GM21515 (cell line): ENCODE measurements around the gene RHBDD3.
"Not testable (repeated sequence)": the region's sequence is repeated elsewhere in the genome, so short reads cannot be mapped to it uniquely, and the experiment has no call there.

Source experiments
- ATAC-seq: cut with Tn5 transposase; IDR thresholded peaks from one replicate; pipeline ENCODE4 v1.9.1; 2021; ENCODE audit not compliant: unreplicated experiment

RHBDD3 gene

DNA sequence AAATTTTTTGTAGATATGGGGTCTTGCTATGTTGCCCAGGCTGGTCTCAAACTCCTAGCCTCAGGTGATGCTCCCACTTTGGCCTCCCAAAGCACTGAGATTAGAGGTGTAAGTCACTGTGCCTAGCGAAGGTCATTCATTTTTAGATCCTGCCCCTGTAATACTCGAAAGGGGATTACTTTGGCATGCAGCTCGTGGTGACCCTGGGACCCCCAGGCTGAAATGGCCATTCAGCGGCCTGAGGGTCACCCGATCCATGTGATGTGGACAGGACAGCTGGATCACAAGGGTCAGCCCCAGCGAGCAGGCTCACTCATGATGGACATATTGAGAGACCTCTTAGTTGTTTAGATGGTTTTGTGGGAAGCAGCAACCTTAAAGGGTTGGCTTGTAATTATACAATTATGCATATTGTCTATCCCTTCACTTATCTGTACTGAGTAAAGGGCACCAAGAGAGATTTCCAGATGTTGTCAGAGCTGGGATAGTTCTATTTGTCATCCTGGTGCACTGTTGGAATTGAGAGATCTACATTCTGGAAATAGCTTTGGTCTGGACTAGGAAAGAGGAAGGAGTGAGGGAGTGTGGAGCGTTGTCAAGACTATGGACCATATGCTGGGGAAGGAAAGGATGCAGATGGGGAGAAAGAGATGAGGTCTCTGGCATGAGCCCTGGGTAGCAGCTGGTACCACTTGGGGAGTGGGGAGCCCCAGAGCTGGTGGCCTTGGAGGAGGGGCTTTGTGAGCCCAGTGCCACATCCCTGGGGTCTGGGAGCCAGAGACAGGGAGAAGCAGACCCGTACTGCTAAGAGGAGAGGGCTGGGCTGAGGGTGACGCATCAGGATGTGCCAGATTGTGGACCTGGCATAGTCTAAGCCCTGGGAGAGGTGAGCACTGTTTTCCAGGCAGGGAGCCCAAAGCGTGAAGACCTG, 15.5 kb downstream of the RHBDD3 start:
- ATAC-seq = no peak

DNA sequence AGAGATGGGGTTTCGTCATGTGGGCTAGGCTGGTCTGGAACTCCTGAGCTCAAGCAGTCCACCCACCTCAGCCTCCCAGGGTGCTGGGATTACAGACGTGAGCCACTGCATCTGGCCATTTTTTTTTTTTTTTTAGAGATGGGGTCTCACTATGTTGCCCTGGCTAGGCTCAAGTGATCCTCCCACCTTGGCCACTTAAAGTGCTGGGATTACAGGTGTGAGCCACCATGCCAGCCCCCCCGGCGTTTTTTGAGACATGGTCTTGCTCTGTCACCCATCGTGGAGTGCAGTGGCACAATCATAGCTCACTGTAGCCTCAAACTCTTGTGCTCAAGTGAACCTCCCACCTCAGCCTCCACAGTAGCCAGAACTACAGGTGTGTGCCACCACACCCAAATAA, 16.5 kb downstream of the RHBDD3 start:
- ATAC-seq = no peak

DNA sequence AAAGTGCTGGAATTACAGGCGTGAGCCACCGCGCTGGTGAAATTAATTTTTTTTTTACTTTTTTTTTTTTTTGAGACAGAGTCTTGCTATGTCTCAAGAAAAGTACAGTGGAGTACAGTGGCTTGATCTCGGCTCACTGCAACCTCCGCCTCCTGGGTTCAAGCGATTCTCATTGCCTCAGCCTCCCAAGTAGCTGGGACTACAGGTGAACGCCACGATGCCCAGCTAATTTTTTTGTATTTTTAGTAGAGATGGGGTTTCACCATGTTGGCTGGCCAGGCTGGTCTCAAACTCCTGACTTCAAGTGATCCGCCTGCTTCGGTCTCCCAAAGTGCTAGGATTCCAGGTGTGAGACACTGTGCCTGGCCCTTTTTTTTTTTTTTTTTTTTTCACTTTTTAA, 19.9 kb downstream of the RHBDD3 start:
- not testable (repeated sequence) for ATAC-seq

GRCh38 chr22:29245626-29246385, 22.0 kb downstream of the RHBDD3 start:
- no peak for ATAC-seq

- no peak for ATAC-seq
Observed at GRCh38 chr22:29244785-29245625, 22.8 kb downstream of the RHBDD3 start.

DNA sequence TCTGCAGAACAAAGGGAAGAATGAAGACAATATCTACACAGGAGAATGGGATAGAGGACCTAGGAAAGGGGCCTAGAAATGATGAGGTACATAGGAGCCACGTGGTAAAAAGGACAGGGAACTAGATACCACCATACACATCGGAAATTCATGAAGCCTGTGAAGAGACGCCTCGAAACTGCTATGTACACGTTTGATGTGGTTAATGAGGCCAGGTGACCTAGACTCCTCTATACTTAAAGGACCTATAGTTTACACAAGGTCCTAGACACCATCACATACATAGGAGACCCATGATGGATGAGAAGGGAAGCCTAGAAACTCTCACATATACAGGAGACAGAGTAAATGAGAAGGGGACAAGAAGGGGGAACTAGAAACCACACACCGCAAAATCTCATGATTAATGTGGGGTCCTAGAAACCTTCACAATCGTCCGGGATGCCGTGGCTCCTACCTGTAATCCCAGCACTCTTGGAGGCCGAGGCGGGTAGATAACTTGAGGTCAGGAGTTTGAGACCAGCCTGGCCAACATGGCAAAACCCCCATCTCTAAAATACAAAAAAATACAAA, 23.8 kb downstream of the RHBDD3 start:
- no peak for ATAC-seq

DNA sequence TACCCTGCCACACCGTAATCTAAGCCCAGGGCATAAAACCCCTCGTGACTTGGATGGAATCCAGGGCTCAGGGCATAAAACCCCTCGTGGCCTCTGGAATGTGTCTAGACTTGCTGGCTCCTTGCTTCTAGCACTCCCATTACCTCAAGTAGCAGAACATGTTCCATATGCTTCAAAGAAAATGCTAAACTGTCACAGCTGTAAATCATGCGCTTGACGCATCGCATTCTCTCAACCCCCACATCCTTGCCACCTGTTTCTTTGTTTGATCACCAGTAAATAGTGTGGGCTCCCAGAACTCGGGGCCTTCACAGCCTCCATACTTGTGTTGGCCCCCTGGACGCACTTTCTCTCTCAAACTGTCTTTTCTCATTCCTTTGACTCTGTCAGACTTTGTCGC, 27.3 kb downstream of the RHBDD3 start:
- not testable (repeated sequence) for ATAC-seq

GRCh38 chr22:29233277-29233877, 34.4 kb downstream of the RHBDD3 start:
- no peak for ATAC-seq

GRCh38 chr22:29231971-29232959, 35.5 kb downstream of the RHBDD3 start:
- ATAC-seq = no peak

- ATAC-seq = no peak
Observed at GRCh38 chr22:29230972-29231875, 36.6 kb downstream of the RHBDD3 start.

- no peak for ATAC-seq
Observed at GRCh38 chr22:29226351-29226981, 41.3 kb downstream of the RHBDD3 start.

DNA sequence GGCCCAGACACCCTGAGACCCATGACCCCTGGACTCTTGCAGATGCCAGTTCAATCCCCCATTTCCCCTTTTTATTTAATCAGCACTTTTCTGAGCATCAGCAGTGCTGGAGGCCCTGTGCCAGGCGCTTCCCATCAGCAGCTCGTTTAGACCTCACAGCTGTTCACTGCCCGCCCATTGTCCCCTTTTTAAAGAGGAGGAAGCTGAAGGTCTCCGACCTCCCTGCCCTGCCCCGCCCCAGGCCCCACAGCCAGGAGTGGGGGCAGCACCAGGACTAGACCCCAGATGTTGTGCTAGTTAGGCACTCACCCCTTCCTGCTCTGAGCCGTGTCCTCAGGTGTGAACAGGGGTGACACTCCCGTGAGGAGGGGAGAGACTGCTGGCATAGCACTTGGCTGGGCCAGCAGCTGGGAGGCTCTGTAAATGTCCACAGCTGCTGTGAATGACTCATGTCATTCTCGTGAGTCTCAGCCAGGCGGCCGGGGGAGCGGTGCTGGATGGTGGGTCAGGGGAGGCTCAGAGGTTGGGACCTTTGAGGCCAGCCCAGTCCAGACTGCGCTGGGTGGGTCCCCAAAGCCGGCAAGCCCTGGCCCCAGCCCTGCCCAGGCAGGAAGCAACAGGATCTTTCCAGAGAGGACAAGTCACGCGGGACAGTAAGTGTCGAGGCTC, 42.2 kb downstream of the RHBDD3 start:
- ATAC-seq = no peak

- ATAC-seq = no peak
Observed at GRCh38 chr22:29224859-29225410, 42.8 kb downstream of the RHBDD3 start.

DNA sequence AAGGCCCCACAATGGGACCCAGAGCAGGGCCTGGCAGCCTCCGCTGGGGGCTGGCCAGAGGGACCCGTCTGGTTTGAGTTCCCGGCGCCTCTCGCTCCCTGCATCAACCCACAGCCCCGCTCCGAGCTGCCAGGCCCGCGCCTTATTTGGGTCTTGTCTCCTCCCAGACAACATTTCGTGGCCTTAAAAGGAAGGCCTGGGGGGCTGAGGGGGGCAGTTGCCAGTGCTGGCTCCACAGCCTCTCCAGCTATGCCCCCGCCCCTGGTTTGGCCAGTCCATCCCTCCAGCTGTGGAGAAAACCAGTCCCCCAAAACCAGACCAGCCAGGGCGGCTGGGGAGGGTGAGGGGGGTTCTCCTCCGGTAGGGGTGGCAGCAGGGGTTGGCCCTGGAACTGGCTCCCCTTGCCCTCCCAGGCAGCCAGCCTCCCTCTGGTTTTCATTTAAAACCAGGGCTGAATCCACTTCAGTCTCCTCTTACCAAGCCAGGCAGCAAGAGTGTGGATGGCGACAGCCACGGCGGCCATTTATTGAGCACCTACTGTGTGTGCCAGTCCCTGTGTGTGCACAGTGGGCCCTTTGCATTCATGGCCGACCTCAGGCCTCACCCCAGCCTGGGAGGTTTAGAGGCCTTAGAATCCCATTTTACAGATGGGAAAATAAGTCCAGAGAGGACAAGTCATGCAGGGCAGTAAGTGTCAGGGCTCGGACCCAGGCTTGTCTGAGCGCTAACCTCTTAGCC, 43.5 kb downstream of the RHBDD3 start:
- ATAC-seq = no peak

GRCh38 chr22:29219881-29220670, 47.7 kb downstream of the RHBDD3 start:
- ATAC-seq = no peak
